Measurements from ENCODE around the gene CPB1.
"Not testable (repeated sequence)": the region's sequence is repeated elsewhere in the genome, so short reads cannot be mapped to it uniquely, and the experiment has no call there.

Gene CPB1

DNA sequence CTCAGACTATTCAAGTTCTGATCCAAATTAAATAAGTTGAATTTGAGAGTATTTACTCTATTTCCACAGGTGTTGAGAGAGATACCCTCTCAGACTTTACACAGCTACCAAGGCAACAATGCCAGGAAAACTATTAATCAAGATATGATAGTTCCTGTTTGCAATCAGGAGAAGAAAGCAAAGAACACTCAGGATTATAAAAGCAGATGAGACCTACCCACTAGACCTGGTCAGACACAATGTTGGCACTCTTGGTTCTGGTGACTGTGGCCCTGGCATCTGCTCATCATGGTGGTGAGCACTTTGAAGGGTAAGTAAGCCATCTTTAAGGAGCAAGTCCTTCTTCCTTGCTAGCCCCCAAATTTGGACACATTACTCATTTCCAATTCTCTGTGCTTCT lies at the start of gene CPB1:
Gene CPB1 (plus strand): TSS at position 227 of the 400 bp plus-strand sequence. CDS start 13 bp downstream, at position 240.
- DNase-seq, result no peak

- no peak for DNase-seq
These were observed 48.7 kb upstream of the CPB1 start for GRCh38 chr3:148778926-148779325.

- not testable (repeated sequence) for DNase-seq
These were observed 42.6 kb upstream of the CPB1 start for GRCh38 chr3:148785026-148785425.

- not testable (repeated sequence) for DNase-seq
These were observed 41.5 kb upstream of the CPB1 start for GRCh38 chr3:148786159-148786558.

GRCh38 chr3:148789146-148789545 lies 38.5 kb upstream of the CPB1 start:
- no peak for DNase-seq

DNA sequence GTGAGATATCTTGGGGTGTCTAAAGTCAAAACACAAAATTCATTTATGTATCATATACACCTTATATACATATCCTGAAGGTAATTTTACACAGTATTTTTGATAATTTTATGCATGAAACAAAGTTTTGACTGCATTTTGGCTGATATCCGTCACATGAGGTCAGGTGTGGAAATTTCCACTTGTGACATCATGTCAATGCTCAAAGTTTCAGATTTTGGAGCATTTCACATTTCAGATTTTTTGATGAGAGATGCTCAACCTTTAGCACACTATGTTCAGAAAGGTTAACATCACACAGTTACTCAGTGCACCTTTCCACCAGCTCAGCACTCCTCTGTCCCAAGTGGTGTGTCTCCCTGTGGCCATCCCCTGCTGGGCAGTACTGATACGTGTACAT lies 37.7 kb upstream of the CPB1 start:
- no peak for DNase-seq

DNA sequence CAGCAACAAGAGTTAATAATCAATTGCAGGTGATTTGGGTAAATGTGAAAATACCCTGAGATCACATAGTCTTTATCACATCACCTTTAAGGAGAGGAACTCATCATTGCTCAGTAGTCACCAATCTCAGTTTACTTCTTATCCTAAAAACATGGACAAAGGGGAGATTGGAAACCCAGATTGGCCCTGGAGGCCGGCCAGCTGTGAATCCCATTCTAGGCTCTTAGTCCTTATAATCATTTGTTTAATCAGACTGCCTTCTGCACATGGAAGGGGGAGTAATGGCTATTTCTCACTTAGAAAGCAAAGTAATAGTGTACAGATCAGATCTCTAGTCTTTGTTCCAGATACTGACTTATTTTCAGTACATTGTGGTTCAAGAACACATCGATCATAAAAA lies 37.2 kb upstream of the CPB1 start:
- no peak for DNase-seq

DNA sequence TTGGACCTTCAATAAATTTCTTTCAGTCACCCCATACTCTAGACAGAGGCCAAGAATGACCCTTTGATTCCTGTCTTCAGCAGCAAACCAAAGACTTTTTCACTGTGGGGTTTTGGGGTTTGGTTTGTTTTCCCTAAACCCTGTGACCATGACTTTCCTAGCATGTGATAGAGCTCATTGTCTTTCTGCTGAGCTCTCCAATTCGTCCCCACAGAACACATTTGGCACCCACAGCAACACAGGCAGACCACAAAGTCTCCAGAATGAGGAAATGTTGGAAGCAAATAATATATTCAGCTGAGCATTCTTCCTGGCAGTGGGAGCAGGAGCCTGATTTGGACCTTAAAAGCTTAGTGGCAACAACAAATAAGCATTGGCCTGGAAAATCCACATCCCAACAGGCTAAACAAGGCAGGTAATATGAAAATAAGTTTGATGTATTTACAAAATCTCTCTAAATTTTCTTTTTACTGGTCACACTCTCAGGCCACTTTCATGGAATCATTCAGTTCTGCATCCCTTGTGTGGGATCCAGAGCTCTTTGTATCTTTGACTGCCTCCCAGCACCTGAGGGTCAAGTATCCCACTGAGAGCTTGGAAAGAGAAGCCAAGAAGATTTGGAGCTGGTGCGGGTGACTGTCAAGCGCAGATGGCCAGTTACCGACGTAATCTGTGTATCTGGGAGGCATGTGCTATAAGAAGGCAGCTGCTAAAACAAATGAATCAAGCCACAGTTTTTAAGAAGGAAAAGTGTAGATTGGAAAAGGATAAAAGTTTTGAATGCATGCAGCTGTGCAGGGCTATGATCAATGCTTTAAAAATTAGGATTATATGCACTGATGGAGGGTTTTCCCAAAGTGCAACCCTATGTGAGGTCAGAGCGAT lies 36.5 kb upstream of the CPB1 start:
- peak; percentile 8 for DNase-seq

DNA sequence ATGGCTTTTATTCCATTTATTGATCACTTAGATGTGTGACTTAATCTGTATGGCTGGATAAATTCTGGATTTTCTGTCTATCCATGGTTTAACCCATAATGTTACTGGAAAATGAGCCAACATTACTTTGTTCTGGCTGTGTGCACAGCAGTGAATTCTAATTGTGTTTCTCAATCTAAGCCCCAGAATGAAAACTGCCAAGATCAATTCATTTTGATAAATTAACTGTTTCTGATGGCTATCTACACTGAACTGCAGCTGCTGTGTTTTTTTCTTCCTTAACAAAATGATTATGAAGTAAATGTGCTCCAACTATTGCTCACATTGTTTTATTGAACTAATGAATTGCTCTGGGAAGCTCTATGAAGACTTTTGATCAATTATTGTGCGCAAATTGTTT lies 35.7 kb upstream of the CPB1 start:
- DNase-seq, result peak; percentile 23

DNA sequence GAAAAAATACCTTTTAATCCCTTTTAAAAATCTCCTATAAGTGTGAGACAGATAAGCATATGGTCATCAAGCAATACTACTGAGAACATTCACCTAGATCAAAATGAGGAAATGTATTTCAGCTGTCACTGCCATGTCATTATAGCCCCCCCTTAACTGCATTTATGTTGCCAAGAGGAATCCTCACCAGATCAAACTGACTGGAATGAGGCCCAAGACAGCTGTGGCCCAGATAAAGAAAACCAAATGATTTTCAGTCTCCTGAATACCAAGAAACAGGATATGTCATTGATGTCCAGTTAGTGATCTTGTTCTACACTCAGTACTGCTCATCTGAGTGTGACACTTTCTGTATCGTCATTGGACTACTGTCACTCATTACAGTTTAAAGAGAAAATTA lies 35.1 kb upstream of the CPB1 start:
- peak; percentile 70 for DNase-seq

DNA sequence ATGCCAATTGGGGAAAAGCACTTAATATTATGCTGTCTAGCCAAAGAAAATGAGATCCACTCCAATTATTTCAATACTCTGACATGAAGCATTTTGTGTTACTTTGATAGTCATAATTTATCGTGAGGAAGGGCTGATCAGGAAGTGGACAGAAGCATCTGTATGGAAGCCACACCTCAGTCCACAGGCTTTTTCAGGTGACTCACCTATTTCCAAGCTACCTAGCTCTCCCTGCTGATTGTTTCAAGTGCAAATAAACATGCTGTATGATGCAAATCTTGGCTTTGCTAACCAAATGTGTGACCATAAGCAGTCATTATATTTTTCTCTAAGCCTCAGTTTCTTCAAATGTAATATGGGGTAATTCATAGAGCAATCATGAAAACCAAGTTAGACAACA lies 30.8 kb upstream of the CPB1 start:
- no peak for DNase-seq

GRCh38 chr3:148797795-148798194 lies 29.8 kb upstream of the CPB1 start:
- DNase-seq, result no peak

- DNase-seq, result no peak
These were observed 27.2 kb upstream of the CPB1 start for GRCh38 chr3:148800414-148800813.

- DNase-seq, result no peak
These were observed 17.8 kb upstream of the CPB1 start for GRCh38 chr3:148809835-148810234.

- DNase-seq, result no peak
These were observed 12.1 kb upstream of the CPB1 start for GRCh38 chr3:148815316-148816110.

DNA sequence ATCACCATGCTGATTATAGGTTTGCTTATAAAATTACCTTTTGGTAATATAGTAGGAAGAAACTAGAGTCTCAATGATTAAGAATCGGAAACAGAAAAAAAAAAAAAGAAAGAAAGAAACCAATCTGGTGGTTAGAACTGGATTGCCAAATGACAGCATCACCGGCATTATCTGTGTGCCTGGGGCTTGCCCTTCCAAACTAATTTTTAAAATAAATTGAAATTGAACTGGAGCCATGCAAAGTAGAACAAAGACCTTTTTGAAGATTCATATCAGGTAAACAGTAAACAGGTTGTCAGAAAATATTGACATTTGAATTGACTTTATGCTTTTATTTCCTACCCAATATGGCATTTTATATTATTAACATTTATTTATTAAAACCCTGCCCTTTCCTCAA lies 11.2 kb upstream of the CPB1 start:
- no peak for DNase-seq

- DNase-seq, result no peak
These were observed 10.6 kb upstream of the CPB1 start for GRCh38 chr3:148816981-148817525.

GRCh38 chr3:148820361-148821245 lies 7.0 kb upstream of the CPB1 start:
- DNase-seq, result no peak

DNA sequence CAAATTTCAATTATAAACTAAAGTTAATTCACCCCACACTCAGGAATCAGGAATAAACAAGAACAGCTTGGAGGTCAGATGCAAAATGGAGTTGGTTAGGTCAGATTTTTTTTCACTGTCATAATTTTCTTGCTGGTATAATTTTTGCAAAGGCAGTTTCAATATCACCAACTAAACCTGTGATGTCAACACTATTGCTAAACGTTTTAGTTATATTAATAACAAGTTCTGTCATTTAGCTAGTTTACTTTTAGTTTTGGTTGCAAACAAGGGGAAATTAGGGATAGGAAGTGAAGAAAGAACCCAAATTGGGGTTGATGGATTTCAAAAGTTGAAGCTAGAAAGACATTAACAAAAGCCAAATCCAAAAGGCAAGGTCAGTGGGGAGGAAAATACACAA lies 4.6 kb upstream of the CPB1 start:
- no peak for DNase-seq

DNA sequence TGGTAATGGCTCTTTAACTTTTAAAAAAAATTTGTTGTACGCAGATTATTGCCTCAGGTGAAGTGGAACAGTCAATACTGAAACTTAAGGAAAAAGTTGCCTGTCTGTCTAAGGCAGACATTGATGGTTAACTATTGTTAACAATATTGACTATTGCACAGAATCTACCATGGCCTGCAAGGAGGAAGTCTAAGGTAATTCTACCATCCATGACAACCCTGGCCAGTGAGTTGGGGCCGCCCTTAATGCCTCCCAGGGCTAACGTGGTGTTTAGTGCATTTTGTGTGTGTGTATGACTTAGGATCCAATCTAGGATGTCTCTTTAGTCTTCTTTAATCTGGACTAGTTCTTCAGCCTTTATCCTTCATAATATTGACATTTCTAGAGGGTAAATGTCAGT lies 2.1 kb upstream of the CPB1 start:
- no peak for DNase-seq

- DNase-seq, result no peak
These were observed 602 bp downstream of the CPB1 start for GRCh38 chr3:148828136-148828690.

GRCh38 chr3:148829926-148830325 lies 2.3 kb downstream of the CPB1 start:
- no peak for DNase-seq

All from hematopoietic multipotent progenitor cell treated with erythropoietin and hydrocortisone succinate and interleukin-3 and kit ligand, for 6 days (in vitro differentiated cells).